Upper lobe of left lung (tissue), 4 donors: ENCODE data around the gene PTBP1.

Source experiments
- CTCF ChIP-seq, 6 experiments: fragments of 450-650 bp in 4 of 6; fragments of 200-600 bp in 2 of 6; sonication (generic) in 2 of 6; IDR thresholded peaks; one replicate each; pipeline ENCODE4 v1.5.1; 2016 to 2019; ENCODE audit warnings: antibody characterized with exemption in 6 of 6
- EP300 ChIP-seq, 4 donors: sonication (generic); formaldehyde crosslinking; IDR thresholded peaks; one replicate each; pipeline ENCODE4 v1.5.1; 2017; ENCODE audit warnings: antibody characterized with exemption in 4 of 4, control low read depth in 2 of 4
- POLR2A ChIP-seq, 4 donors: fragments of 450-650 bp; IDR thresholded peaks; one replicate each; pipeline ENCODE4 v1.5.1; 2016 to 2017; ENCODE audit warnings: antibody characterized with exemption in 4 of 4, mild to moderate bottlenecking in 2 of 4
- POLR2AphosphoS5 ChIP-seq, 2 donors: sonication (generic); formaldehyde crosslinking; IDR thresholded peaks; one replicate each; pipeline ENCODE4 v1.5.1; 2017; ENCODE audit warnings: antibody characterized with exemption in 2 of 2

GRCh38 chr19:778910-779653, 18.2 kb upstream of the PTBP1 start:
- TF ChIP-seq CTCF (IDR thresholded peaks at IDR 0.05) (no peak), EP300 (IDR thresholded peaks at IDR 0.05) (no peak), POLR2A (IDR thresholded peaks at IDR 0.05) (no peak), POLR2AphosphoS5 (IDR thresholded peaks at IDR 0.05) (peak in 1 of 2 donors; percentile 32)
